Measurements from ENCODE around the gene IDUA.
"Not testable (repeated sequence)": the region's sequence is repeated elsewhere in the genome, so short reads cannot be mapped to it uniquely, and the experiment has no call there.

The IDUA gene

GRCh38 chr4:988726-989721, 2.2 kb downstream of the IDUA start:
- DNase-seq, result no peak

GRCh38 chr4:989722-990471, 3.1 kb downstream of the IDUA start:
- no peak for DNase-seq

- DNase-seq, result no peak
These were observed 4.0 kb downstream of the IDUA start for GRCh38 chr4:990746-991367.

GRCh38 chr4:991451-992296, 4.8 kb downstream of the IDUA start:
- DNase-seq, result no peak

- DNase-seq, result no peak
These were observed 5.7 kb downstream of the IDUA start for GRCh38 chr4:992297-993110.

GRCh38 chr4:993111-994029, 6.5 kb downstream of the IDUA start, which contains the start of gene SLC26A1:
Gene SLC26A1 (minus strand): TSS chr4:993404. CDS start chr4:991703, 1,701 bp downstream.
- no peak for DNase-seq

- DNase-seq, result no peak
These were observed 8.6 kb downstream of the IDUA start for GRCh38 chr4:995311-996026.

- DNase-seq, result no peak
These were observed 9.5 kb downstream of the IDUA start for GRCh38 chr4:996030-996996.

GRCh38 chr4:996997-997374, 10.1 kb downstream of the IDUA start:
- no peak for DNase-seq

- no peak for DNase-seq
These were observed 10.7 kb downstream of the IDUA start for GRCh38 chr4:997375-998071.

- no peak for DNase-seq
These were observed 11.3 kb downstream of the IDUA start for GRCh38 chr4:998096-998691.

GRCh38 chr4:999240-999863, 12.5 kb downstream of the IDUA start:
- not testable (repeated sequence) for DNase-seq

GRCh38 chr4:999882-1000425, 13.1 kb downstream of the IDUA start:
- no peak for DNase-seq

GRCh38 chr4:1000686-1001260, 13.9 kb downstream of the IDUA start:
- no peak for DNase-seq

GRCh38 chr4:1001561-1002130, 14.8 kb downstream of the IDUA start:
- no peak for DNase-seq

GRCh38 chr4:1002131-1002630, 15.3 kb downstream of the IDUA start:
- no peak for DNase-seq
